Activated B cell treated with CpG ODN at 0.5 μM for 24 hours (primary cell): ENCODE results near the gene CLTB. TPM values are rescaled to one million over a fixed set of nuclear protein-coding genes. Genes with fewer than 3 reads are reported as not detected.

Source experiments
- ATAC-seq: fragments of 200-7000 bp; cut with Tn5 transposase; one replicate; pipeline ENCODE4 v1.10.0; 2021; ENCODE audit warnings: low read depth, mild to moderate bottlenecking, moderate library complexity
- CTCF ChIA-PET: fragments of 350-600 bp; sonication (Branson Sonifier 250); formaldehyde crosslinking; loops from one replicate; lab custom pipeline; 2021; ENCODE audit warnings: antibody characterized with exemption; lab: Charles Lee
- POLR2A ChIA-PET: fragments of 350-600 bp; sonication (Branson Sonifier 250); formaldehyde crosslinking; loops from one replicate; lab custom pipeline; 2021; ENCODE audit warnings: antibody characterized with exemption; lab: Charles Lee
- DNase-seq: peaks from one replicate; pipeline ENCODE4 v3.0.0; 2022
- H3K27ac Mint-ChIP-seq: one replicate; pipeline ENCODE4 v1.8.0; 2020; ENCODE audit warnings: mixed read lengths
- H3K27me3 Mint-ChIP-seq: one replicate; pipeline ENCODE4 v1.8.0; 2021; ENCODE audit warnings: mixed read lengths
- H3K36me3 Mint-ChIP-seq: one replicate; pipeline ENCODE4 v1.8.0; 2021; ENCODE audit warnings: low read depth, mixed read lengths
- H3K4me1 Mint-ChIP-seq: one replicate; pipeline ENCODE4 v1.8.0; 2021; ENCODE audit warnings: mixed read lengths
- H3K4me3 Mint-ChIP-seq: one replicate; pipeline ENCODE4 v1.8.0; 2020; ENCODE audit warnings: mild to moderate bottlenecking, mixed read lengths
- H3K9me3 Mint-ChIP-seq: one replicate; pipeline ENCODE4 v1.8.0; 2020; ENCODE audit warnings: mixed read lengths
- intact Hi-C: fragments of 100-400 bp; cut with micrococcal nuclease; formaldehyde crosslinking; loops from one replicate; pipeline ENCODE4 v1.15.1; 2024
- total RNA-seq: library from RNA; stranded (reverse); gene quantifications from 2 replicates; pipeline ENCODE4 v1.2.3, GENCODE V29; 2022
- TF ChIP-seq, protein P1 (sequence below): fragments of 200-600 bp; IDR thresholded peaks from one replicate; pipeline ENCODE4 v1.8.0; 2022; ENCODE audit warnings: antibody characterized with exemption, mild to moderate bottlenecking

Gene CLTB
- total RNA-seq, 1 donor from 2014 or later, result 29.5 TPM

DNA sequence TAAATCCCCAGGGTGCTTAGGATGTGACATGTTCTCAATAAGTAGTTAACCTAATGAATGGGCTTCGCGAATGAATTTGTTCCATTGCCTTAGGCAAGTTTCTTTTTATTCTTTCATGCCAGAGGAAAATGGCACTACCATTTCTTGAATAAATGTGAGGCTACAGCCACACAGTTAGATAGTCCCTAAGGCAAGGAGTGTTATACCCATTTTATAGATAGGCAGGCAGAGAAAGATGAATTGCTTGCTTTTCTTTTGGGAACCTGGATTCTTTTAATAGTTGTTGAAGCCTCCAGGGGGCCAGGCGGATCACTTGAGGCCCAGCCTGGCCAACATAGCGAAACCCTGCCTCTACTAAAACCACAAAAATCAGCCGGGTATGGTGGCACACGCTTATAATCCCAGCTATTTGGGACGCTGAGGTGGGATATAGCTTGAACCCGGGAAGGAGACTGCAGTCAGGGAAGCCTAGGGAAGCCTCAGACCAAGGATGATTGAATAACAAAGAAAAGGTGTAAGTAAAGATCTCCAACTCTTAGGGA is 28.9 kb downstream of the CLTB start:
- POLR2A ChIA-PET, result interaction anchor here (0.7 to 4.2 kb wide), 4 partner anchors 13 to 964 kb away, joined by 3 to 45 read pairs (median 4); partner anchors contain the start of genes KIAA1191 and LMAN2
- H3K4me1 Mint-ChIP-seq, result peaks cover 30% of the 10 kb centered on the region
- no peaks in the 10 kb centered on the region for H3K27me3 Mint-ChIP-seq
- CTCF ChIA-PET, result no interaction called here
- TF ChIP-seq, protein P1, sequence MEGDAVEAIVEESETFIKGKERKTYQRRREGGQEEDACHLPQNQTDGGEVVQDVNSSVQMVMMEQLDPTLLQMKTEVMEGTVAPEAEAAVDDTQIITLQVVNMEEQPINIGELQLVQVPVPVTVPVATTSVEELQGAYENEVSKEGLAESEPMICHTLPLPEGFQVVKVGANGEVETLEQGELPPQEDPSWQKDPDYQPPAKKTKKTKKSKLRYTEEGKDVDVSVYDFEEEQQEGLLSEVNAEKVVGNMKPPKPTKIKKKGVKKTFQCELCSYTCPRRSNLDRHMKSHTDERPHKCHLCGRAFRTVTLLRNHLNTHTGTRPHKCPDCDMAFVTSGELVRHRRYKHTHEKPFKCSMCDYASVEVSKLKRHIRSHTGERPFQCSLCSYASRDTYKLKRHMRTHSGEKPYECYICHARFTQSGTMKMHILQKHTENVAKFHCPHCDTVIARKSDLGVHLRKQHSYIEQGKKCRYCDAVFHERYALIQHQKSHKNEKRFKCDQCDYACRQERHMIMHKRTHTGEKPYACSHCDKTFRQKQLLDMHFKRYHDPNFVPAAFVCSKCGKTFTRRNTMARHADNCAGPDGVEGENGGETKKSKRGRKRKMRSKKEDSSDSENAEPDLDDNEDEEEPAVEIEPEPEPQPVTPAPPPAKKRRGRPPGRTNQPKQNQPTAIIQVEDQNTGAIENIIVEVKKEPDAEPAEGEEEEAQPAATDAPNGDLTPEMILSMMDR, result no peak
- peak overlapping the region; percentile 100 for H3K27ac Mint-ChIP-seq
- DNase-seq, result no peak
- intact Hi-C loops, result loop anchor here (5.0 to 10.0 kb wide), 3 partner anchors 747 to 1040 kb away; partner anchors contain the start of genes GRK6, NSD1, PRELID1 and RAB24
- no peak for ATAC-seq
- H3K36me3 Mint-ChIP-seq, result peaks cover 79% of the 10 kb centered on the region
- peak overlapping the region; percentile 100 for H3K4me3 Mint-ChIP-seq
- no peaks in the 10 kb centered on the region for H3K9me3 Mint-ChIP-seq

DNA sequence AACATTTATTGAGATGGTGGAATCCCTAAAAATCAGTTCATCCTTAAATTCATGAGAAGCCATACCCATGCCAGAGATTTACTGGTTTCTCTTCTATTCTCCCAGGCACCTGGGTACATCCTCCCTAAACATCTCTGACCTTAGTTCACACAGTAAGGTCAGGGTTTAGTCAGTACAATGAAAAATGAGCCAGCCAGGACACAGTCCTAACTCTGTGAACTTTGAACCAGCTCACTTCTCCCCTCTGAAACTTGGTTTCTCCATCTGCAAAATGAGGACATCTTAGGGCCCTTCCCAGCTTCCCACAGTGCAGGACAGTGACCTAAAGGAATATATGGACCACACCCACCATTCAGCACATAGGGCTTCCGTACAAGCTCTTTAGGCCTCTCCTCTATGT is 29.8 kb downstream of the CLTB start:
- Mint-ChIP-seq H3K4me3 (peak overlapping the region; percentile 100), H3K27me3 (no peaks in the 10 kb centered on the region), H3K27ac (no peak overlapping the region), H3K36me3 (peaks cover 79% of the 10 kb centered on the region), H3K9me3 (no peaks in the 10 kb centered on the region), H3K4me1 (peaks cover 30% of the 10 kb centered on the region)
- intact Hi-C loops, result loop anchor here (5.0 to 10.0 kb wide), 3 partner anchors 748 to 1041 kb away; partner anchors contain the start of genes GRK6, NSD1, PRELID1 and RAB24
- no peak for ATAC-seq
- POLR2A ChIA-PET, result interaction anchor here (4.2 kb wide), 1 partner anchor 25 kb away, joined by 45 read pairs; the partner anchor contains the start of gene KIAA1191
- CTCF ChIA-PET, result no interaction called here
- TF ChIP-seq, protein P1, result no peak
- DNase-seq, result no peak

DNA sequence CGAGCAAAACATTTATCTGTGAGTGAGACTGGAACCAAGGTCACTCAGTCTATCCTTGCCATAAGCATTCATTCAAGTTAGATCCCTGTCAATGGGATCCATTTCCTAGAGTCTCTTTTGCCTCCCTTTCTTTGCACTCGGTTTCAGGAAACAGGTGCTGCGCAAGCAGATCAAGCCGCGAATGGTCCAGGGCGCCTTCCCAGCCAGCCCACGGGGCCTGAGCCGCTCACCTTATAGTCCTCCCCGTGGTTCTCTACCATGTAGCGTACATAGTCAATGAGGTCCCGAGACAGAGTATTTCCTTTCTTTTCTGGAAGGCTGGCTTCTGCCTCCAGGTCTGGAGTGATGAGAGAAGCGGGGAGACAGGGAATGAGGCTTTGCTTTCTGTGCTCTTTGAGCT is 31.3 kb downstream of the CLTB start:
- Mint-ChIP-seq H3K9me3 (no peaks in the 10 kb centered on the region), H3K36me3 (peaks cover 87% of the 10 kb centered on the region), H3K4me3 (no peak overlapping the region), H3K27ac (no peak overlapping the region), H3K27me3 (no peaks in the 10 kb centered on the region), H3K4me1 (peaks cover 33% of the 10 kb centered on the region)
- ChIA-PET CTCF (no interaction called here), POLR2A (no interaction called here)
- no peak for DNase-seq
- no peak for ATAC-seq
- intact Hi-C loops, result loop anchor here (5.0 to 10.0 kb wide), 3 partner anchors 750 to 1042 kb away; partner anchors contain the start of genes GRK6, NSD1, PRELID1 and RAB24
- TF ChIP-seq, protein P1, result no peak

DNA sequence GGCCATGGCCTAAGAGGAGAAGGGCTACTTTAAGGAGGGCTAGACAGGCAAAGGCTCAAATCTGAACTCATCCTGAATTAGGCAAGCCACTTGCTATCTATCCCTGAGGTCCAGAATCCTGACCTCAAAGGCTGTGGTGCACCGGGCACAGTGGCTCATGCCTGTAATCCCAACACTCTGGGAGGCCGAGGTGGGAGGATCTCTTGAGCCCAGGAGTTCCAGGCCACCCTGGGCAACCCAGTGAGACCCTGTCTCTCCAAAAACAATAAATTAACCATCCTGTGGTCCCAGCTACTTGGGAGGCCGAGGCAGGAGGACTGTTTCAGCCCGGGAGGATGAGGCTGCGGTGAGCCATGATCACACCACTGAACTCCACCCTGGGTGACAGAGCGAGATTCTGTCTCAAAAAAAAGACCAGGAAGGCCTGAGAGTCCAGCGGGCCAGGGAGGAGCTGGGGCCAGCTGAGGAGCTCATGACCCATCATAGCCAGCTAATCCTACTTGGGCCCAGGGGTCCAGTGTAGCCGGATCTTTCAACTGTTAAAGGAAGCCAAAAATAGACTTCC is 31.9 kb downstream of the CLTB start:
- ATAC-seq (no peak), DNase-seq (no peak)
- ChIA-PET CTCF (no interaction called here), POLR2A (no interaction called here)
- Mint-ChIP-seq H3K9me3 (no peaks in the 10 kb centered on the region), H3K4me3 (no peak overlapping the region), H3K36me3 (peaks cover 91% of the 10 kb centered on the region), H3K4me1 (peaks cover 35% of the 10 kb centered on the region), H3K27me3 (no peaks in the 10 kb centered on the region), H3K27ac (no peak overlapping the region)
- TF ChIP-seq, protein P1, result no peak
- intact Hi-C loops, result loop anchor here (10.0 kb wide), 1 partner anchor 750 kb away; the partner anchor contains the start of gene NSD1

DNA sequence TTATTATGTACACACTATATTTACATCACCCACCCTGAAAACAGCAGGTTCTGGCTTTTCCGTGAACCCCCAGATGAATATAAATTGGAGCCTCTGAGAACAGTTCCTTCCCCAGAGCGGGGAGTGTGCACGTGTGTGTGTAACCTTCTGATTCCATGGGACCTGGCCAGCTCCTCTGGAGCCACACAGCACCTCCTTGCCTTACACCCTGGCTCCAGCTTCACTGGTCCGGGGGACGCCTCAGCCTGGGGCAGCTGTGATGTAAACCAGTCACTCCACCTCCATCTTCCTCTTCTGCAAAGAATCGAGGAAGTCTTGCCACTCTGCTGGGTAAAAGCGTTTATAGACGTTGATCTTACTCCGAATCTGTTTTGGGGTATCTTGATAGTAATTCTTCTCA is 32.4 kb downstream of the CLTB start:
- TF ChIP-seq, protein P1, result no peak
- peaks cover 88% of the 10 kb centered on the region for H3K36me3 Mint-ChIP-seq
- H3K27ac Mint-ChIP-seq, result no peak overlapping the region
- intact Hi-C loops, result loop anchor here (10.0 kb wide), 1 partner anchor 751 kb away; the partner anchor contains the start of gene NSD1
- peaks cover 32% of the 10 kb centered on the region for H3K4me1 Mint-ChIP-seq
- DNase-seq (no peak), ATAC-seq (no peak)
- H3K4me3 Mint-ChIP-seq, result no peak overlapping the region
- H3K9me3 Mint-ChIP-seq, result no peaks in the 10 kb centered on the region
- ChIA-PET POLR2A (no interaction called here), CTCF (no interaction called here)
- H3K27me3 Mint-ChIP-seq, result no peaks in the 10 kb centered on the region
